Upper lobe of left lung (tissue), 4 donors: ENCODE data around the gene SRGAP3.

ENCODE experiments used
- CTCF ChIP-seq, 6 experiments: fragments of 450-650 bp in 4 of 6; fragments of 200-600 bp in 2 of 6; sonication (generic) in 2 of 6; IDR thresholded peaks; one replicate each; pipeline ENCODE4 v1.5.1; 2016 to 2019; ENCODE audit warnings: antibody characterized with exemption in 6 of 6
- EP300 ChIP-seq, 4 donors: sonication (generic); formaldehyde crosslinking; IDR thresholded peaks; one replicate each; pipeline ENCODE4 v1.5.1; 2017; ENCODE audit warnings: antibody characterized with exemption in 4 of 4, control low read depth in 2 of 4
- POLR2A ChIP-seq, 4 donors: fragments of 450-650 bp; IDR thresholded peaks; one replicate each; pipeline ENCODE4 v1.5.1; 2016 to 2017; ENCODE audit warnings: antibody characterized with exemption in 4 of 4, mild to moderate bottlenecking in 2 of 4

GRCh38 chr3:9149566-9149965, 99.9 kb downstream of the SRGAP3 start:
- no peak for TF ChIP-seq CTCF (IDR thresholded peaks at IDR 0.05)
- no peak for TF ChIP-seq POLR2A (IDR thresholded peaks at IDR 0.05)
- TF ChIP-seq EP300 (IDR thresholded peaks at IDR 0.05), result no peak
